ENCODE measurements around the gene ZFR2.

Gene ZFR2

DNA sequence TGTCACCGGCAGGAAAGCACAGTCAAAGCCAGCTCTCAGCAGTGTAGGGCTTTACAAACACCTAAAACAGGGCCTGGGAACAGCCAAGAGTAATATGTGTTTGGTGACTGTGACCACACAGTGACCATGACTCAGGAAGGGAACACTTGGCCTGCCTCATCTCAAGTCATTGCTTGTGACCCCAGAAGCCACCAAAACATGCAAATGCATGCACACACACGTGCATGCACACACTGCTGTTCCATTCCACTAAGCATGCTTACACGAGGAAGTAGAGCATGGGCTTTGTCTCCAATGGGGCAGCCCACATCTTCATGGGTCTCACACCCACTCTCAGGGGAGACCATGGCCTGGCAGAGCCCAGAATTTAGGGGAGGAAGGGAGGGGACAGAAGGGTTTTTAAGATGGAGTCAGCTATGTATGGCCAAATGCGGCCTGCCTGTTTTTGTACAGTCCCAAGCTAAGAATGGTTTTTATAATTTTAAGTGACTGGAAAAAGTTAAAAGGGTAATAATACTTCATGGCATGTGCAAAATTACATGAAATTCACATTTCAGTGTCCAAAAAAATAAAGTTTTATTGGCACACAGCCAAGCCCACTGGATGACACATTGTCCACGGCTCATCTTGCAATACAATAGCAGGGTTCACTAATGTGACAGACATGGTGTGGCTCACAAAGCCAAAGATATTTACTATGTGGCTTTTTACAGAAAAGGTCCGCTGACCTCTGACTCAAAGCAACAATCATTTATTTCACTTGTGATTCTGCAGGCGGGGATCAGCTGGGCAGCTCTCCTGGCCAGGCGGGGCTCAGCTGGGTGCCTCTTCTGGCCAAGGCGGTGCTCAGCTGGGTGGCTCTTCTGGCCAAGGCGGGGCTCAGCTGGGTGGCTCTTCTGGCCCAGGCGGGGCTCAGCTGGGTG is 17.3 kb downstream of the ZFR2 start:
- Histone ChIP-seq H3K36me3 (ENCODE audit: control insufficient read depth, low read length) (no peaks in the 10 kb centered on the region), H3K9me3 (ENCODE audit: control insufficient read depth, insufficient read depth, low read length) (no peaks in the 10 kb centered on the region), H3K79me2 (ENCODE audit: control insufficient read depth, low read length) (no peaks in the 10 kb centered on the region), H3F3A (ENCODE audit: control insufficient read depth, insufficient read depth) (0 out of 2 replicates have a peak, but pooled peaks cover 3% of the 10 kb centered on the region), H3K4me3 (ENCODE audit: low read length) (no peak overlapping the region), H3K27me3 (ENCODE audit: control insufficient read depth, low read length) (no peaks in the 10 kb centered on the region), H4K20me1 (ENCODE audit: control insufficient read depth, insufficient read depth, low read depth, low read length) (no peaks in the 10 kb centered on the region), H3K27ac (ENCODE audit: low read depth, low read length) (no peak overlapping the region), H3K4me1 (ENCODE audit: control insufficient read depth, low read length) (peaks cover 22% of the 10 kb centered on the region), H3K9me2 (replicated peaks; ENCODE audit: control insufficient read depth, low read length) (no peaks in the 10 kb centered on the region), H3K4me2 (ENCODE audit: low read length) (peak overlapping the region; percentile 21; the same call in 1 of the 2 replicates)
- TF ChIP-seq EZH2phosphoT487 (IDR thresholded peaks at IDR 0.05; ENCODE audit: borderline replicate concordance, low read length) (no peak), CTCF (IDR thresholded peaks at IDR 0.05; ENCODE audit: low read depth, low read length, poor library complexity, severe bottlenecking) (no peak)

DNA sequence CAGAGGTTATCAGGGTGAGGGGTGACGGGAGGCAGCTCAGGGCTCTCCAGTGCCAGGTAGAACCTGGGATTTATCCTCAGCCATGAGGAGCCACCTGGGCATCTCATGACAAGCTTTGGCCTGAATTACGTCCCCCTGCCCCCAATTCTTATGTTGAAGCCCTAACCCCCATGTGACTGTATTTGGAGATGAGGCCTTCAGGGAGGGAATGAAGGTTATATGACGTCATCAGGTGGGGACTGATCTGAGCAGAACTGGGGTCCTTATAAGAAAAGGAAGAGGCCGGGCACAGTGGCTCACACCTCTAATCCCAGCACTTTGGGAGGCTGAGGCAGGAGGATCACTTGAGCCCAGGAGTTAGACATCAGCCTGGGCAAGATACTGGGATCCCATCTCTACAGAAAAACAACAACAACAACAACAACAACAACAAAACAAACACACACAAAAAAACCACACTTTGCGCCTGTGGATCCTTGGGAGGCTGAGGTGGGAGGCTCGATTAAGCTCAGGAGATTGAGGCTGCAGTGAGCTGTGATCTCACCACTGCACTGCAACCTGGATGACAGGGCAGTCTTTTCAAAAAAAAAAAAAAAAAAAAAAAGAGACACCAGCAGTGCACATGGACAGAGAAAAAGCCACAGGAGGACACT is 18.4 kb downstream of the ZFR2 start:
- Histone ChIP-seq H3K9me2 (replicated peaks; ENCODE audit: control insufficient read depth, low read length) (no peaks in the 10 kb centered on the region), H3F3A (ENCODE audit: control insufficient read depth, insufficient read depth) (0 out of 2 replicates have a peak, but pooled peaks cover 3% of the 10 kb centered on the region), H3K27me3 (ENCODE audit: control insufficient read depth, low read length) (no peaks in the 10 kb centered on the region), H3K4me1 (ENCODE audit: control insufficient read depth, low read length) (peaks cover 22% of the 10 kb centered on the region), H3K4me3 (ENCODE audit: low read length) (no peak overlapping the region), H3K27ac (ENCODE audit: low read depth, low read length) (no peak overlapping the region), H3K9me3 (ENCODE audit: control insufficient read depth, insufficient read depth, low read length) (no peaks in the 10 kb centered on the region), H4K20me1 (ENCODE audit: control insufficient read depth, insufficient read depth, low read depth, low read length) (no peaks in the 10 kb centered on the region), H3K4me2 (ENCODE audit: low read length) (no peak overlapping the region), H3K79me2 (ENCODE audit: control insufficient read depth, low read length) (no peaks in the 10 kb centered on the region), H3K36me3 (ENCODE audit: control insufficient read depth, low read length) (no peaks in the 10 kb centered on the region)
- TF ChIP-seq EZH2phosphoT487 (IDR thresholded peaks at IDR 0.05; ENCODE audit: borderline replicate concordance, low read length) (no peak), CTCF (IDR thresholded peaks at IDR 0.05; ENCODE audit: low read depth, low read length, poor library complexity, severe bottlenecking) (no peak)

DNA sequence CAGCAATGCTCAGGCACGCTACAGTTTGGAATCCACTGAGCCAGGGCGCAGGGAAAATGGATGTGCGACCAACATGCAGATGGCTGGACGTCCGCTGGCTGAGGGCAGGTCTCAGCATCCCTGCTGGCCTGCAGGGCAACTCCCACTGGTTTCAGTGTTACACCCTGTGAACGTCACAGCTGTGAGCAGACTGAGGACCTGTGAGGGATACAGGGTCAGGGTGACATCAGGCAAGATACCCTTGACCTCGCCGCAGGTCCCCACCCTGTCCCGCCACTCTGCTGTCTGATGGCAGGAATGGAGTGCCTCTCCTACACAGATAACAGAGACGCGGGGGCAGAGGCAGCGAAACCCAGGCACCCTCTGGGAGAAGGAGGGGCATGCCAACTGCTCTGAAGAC is 19.1 kb downstream of the ZFR2 start:
- H3K27ac ChIP-seq (ENCODE audit: low read depth, low read length), result no peak overlapping the region
- peaks cover 22% of the 10 kb centered on the region for H3K4me1 ChIP-seq (ENCODE audit: control insufficient read depth, low read length)
- H3K79me2 ChIP-seq (ENCODE audit: control insufficient read depth, low read length), result no peaks in the 10 kb centered on the region
- no peaks in the 10 kb centered on the region for H3K9me2 ChIP-seq (replicated peaks; ENCODE audit: control insufficient read depth, low read length)
- TF ChIP-seq CTCF (IDR thresholded peaks at IDR 0.05; ENCODE audit: low read depth, low read length, poor library complexity, severe bottlenecking), result no peak
- no peak for TF ChIP-seq EZH2phosphoT487 (IDR thresholded peaks at IDR 0.05; ENCODE audit: borderline replicate concordance, low read length)
- no peak overlapping the region for H3K4me2 ChIP-seq (ENCODE audit: low read length)
- no peaks in the 10 kb centered on the region for H3K36me3 ChIP-seq (ENCODE audit: control insufficient read depth, low read length)
- H3K9me3 ChIP-seq (ENCODE audit: control insufficient read depth, insufficient read depth, low read length), result no peaks in the 10 kb centered on the region
- 0 out of 2 replicates have a peak, but pooled peaks cover 3% of the 10 kb centered on the region for H3F3A ChIP-seq (ENCODE audit: control insufficient read depth, insufficient read depth)
- H4K20me1 ChIP-seq (ENCODE audit: control insufficient read depth, insufficient read depth, low read depth, low read length), result no peaks in the 10 kb centered on the region
- H3K27me3 ChIP-seq (ENCODE audit: control insufficient read depth, low read length), result no peaks in the 10 kb centered on the region
- no peak overlapping the region for H3K4me3 ChIP-seq (ENCODE audit: low read length)
